Measurements from ENCODE around the gene GNG12. TPM values are rescaled to one million over a fixed set of nuclear protein-coding genes. Genes with fewer than 3 reads are reported as not detected.

The GNG12 gene
- total RNA-seq, 2 experiments from 2014 or later = not detected

DNA sequence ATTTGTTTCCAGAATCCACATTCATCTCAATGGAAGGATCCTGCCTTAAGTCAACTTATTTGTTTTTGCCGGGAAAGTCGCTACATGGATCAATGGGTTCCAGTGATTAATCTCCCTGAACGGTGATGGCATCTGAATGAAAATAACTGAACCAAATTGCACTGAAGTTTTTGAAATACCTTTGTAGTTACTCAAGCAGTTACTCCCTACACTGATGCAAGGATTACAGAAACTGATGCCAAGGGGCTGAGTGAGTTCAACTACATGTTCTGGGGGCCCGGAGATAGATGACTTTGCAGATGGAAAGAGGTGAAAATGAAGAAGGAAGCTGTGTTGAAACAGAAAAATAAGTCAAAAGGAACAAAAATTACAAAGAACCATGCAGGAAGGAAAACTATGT, 145.6 kb downstream of the GNG12 start:
- ATAC-seq (no peak), DNase-seq (no peak)
- no peaks in the 10 kb centered on the region for H3K9me3 Mint-ChIP-seq
- H3K4me1 Mint-ChIP-seq (ENCODE audit: low read depth) = peaks cover 48% of the 10 kb centered on the region
- no peak overlapping the region for H3K27ac Mint-ChIP-seq
- no peaks in the 10 kb centered on the region for H3K27me3 Mint-ChIP-seq
- TF ChIP-seq, protein P1, sequence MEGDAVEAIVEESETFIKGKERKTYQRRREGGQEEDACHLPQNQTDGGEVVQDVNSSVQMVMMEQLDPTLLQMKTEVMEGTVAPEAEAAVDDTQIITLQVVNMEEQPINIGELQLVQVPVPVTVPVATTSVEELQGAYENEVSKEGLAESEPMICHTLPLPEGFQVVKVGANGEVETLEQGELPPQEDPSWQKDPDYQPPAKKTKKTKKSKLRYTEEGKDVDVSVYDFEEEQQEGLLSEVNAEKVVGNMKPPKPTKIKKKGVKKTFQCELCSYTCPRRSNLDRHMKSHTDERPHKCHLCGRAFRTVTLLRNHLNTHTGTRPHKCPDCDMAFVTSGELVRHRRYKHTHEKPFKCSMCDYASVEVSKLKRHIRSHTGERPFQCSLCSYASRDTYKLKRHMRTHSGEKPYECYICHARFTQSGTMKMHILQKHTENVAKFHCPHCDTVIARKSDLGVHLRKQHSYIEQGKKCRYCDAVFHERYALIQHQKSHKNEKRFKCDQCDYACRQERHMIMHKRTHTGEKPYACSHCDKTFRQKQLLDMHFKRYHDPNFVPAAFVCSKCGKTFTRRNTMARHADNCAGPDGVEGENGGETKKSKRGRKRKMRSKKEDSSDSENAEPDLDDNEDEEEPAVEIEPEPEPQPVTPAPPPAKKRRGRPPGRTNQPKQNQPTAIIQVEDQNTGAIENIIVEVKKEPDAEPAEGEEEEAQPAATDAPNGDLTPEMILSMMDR (IDR thresholded peaks at IDR 0.05) = no peak
- H3K36me3 Mint-ChIP-seq (ENCODE audit: low read depth) = peaks cover 38% of the 10 kb centered on the region
- peak overlapping the region; percentile 22 for H3K4me3 Mint-ChIP-seq
- ChIA-PET CTCF (interaction anchor here (1.2 to 1.8 kb wide), 3 partner anchors 73 to 126 kb away, joined by 3 to 6 read pairs (median 6); no protein-coding TSS in a partner anchor), POLR2A (no interaction called here)
- intact Hi-C loops (cut with micrococcal nuclease) = loop anchor here (5.0 to 10.0 kb wide), 2 partner anchors 50 to 353 kb away; no protein-coding TSS in a partner anchor

DNA sequence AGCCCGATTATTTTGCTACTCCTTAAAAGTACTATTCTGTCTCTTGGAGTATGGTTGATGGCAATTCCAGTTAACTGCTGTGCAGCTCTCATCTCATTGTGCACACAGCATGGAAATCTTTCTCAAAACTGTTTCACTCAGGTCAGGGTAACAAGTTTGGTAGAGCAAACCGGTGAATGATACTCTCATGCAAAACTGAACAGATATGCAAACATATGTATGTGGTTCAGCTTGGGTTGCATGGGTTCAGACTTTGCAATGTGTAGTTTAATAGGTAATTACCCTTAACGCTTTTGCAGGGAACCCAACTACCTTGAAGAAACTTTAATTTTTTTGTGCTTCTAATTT, 146.1 kb downstream of the GNG12 start:
- H3K4me1 Mint-ChIP-seq (ENCODE audit: low read depth) = peaks cover 50% of the 10 kb centered on the region
- H3K27me3 Mint-ChIP-seq = no peaks in the 10 kb centered on the region
- peak overlapping the region; percentile 97 for H3K27ac Mint-ChIP-seq
- TF ChIP-seq, protein P1 (IDR thresholded peaks at IDR 0.05) = no peak
- POLR2A ChIA-PET = interaction anchor here (3.4 to 5.0 kb wide), 2 partner anchors 13 to 15 kb away, joined by 23 to 33 read pairs; no protein-coding TSS in a partner anchor
- H3K4me3 Mint-ChIP-seq = peak overlapping the region; percentile 90
- ATAC-seq (no peak), DNase-seq (no peak)
- no peaks in the 10 kb centered on the region for H3K9me3 Mint-ChIP-seq
- peaks cover 38% of the 10 kb centered on the region for H3K36me3 Mint-ChIP-seq (ENCODE audit: low read depth)
- intact Hi-C loops (cut with micrococcal nuclease) = loop anchor here (5.0 to 10.0 kb wide), 2 partner anchors 50 to 352 kb away; no protein-coding TSS in a partner anchor
- CTCF ChIA-PET = interaction anchor here (0.7 to 1.1 kb wide), 4 partner anchors 11 to 73 kb away, joined by 3 to 5 read pairs (median 4); no protein-coding TSS in a partner anchor

DNA sequence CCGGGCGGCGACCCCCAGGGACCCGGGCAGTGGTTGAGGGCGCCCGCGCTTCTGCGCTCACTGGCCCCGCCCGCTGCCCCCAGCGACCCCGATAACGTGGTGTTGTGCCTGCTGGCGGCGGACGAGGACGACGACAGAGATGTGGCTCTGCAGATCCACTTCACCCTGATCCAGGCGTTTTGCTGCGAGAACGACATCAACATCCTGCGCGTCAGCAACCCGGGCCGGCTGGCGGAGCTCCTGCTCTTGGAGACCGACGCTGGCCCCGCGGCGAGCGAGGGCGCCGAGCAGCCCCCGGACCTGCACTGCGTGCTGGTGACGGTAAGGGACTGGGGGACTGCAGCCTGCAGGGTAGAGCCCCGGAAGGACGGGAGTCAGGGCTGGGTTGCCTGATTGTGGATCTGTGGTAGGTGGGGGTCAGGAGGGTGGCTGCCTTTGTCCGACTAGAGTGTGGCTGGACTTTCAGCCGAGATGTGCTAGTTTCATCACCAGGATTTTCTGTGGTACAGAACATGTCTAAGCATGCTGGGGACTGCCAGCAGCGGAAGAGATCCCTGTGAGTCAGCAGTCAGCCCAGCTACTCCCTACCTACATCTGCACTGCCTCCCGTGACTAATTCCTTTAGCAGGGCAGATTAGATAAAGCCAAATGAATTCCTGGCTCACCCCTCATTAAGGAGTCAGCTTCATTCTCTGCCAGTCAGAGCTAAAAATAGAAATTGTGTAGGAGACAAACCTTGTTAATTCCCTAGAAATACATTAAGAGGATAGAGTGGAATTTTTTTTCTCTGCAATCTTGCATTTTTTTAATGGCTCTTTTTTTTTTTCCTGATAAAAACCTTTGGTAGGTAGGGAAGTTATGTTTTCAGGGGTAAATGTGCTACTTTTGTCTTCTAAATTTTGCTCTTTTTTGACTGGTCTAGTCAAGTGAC, 146.7 kb downstream of the GNG12 start:
- no peaks in the 10 kb centered on the region for H3K9me3 Mint-ChIP-seq
- DNase-seq (peak; percentile 74), ATAC-seq (peak; percentile 19)
- intact Hi-C loops (cut with micrococcal nuclease) = loop anchor here (5.0 to 10.0 kb wide), 2 partner anchors 51 to 352 kb away; no protein-coding TSS in a partner anchor
- H3K36me3 Mint-ChIP-seq (ENCODE audit: low read depth) = peaks cover 34% of the 10 kb centered on the region
- TF ChIP-seq, protein P1 (IDR thresholded peaks at IDR 0.05) = no peak
- POLR2A ChIA-PET = interaction anchor here (0.6 to 5.0 kb wide), 10 partner anchors 10 to 354 kb away, joined by 3 to 33 read pairs (median 4); no protein-coding TSS in a partner anchor
- H3K4me1 Mint-ChIP-seq (ENCODE audit: low read depth) = peaks cover 52% of the 10 kb centered on the region
- H3K27ac Mint-ChIP-seq = peak overlapping the region; percentile 97
- no peaks in the 10 kb centered on the region for H3K27me3 Mint-ChIP-seq
- H3K4me3 Mint-ChIP-seq = peak overlapping the region; percentile 90
- CTCF ChIA-PET = interaction anchor here (0.7 to 4.3 kb wide), 7 partner anchors 10 to 151 kb away, joined by 3 to 30 read pairs (median 4); no protein-coding TSS in a partner anchor

DNA sequence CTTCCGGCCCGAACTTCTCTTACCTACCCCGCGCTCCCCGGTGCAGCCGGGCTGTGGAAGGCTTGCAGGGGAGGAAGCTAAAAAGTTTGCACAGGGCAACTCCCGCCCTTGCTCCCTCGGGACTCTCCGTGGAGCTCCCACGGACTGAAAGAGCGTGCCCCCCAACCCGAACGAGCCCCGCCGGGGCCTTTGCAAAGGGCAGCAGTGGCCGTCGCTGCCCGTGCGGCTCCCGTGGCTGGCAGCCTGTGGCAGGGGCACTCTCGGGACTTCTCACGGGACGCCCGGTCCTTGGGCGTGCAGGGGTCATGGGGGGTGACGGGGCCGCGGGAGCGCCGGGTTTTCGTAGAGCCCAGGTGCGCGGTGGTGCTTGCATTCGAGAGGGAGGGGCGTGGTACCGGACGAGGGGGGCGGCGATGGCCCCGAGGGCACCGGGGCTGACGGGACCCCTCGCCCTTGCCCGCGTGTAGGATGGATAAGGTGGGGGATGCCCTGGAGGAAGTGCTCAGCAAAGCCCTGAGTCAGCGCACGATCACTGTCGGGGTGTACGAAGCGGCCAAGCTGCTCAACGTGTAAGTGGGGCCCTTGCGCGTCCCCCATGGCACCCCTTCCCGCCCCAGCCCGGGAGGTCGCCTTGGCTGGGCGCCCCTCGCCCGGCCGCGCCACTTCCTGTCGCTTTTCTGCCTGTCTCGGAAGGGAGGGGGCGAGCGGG, 147.6 kb downstream of the GNG12 start:
- Mint-ChIP-seq H3K4me1 (ENCODE audit: low read depth) (peaks cover 52% of the 10 kb centered on the region), H3K27me3 (no peaks in the 10 kb centered on the region), H3K36me3 (ENCODE audit: low read depth) (peaks cover 30% of the 10 kb centered on the region), H3K9me3 (no peaks in the 10 kb centered on the region), H3K27ac (peak overlapping the region; percentile 97), H3K4me3 (peak overlapping the region; percentile 90)
- ChIA-PET CTCF (interaction anchor here (0.7 to 4.3 kb wide), 8 partner anchors 12 to 185 kb away, joined by 3 to 30 read pairs (median 6); no protein-coding TSS in a partner anchor), POLR2A (interaction anchor here (0.6 to 5.0 kb wide), 16 partner anchors 11 to 1042 kb away, joined by 3 to 33 read pairs (median 4); partner anchors contain the start of gene SERBP1)
- peak; percentile 12 for ATAC-seq
- DNase-seq = peak; percentile 75
- intact Hi-C loops (cut with micrococcal nuclease) = loop anchor here (5.0 to 10.0 kb wide), 2 partner anchors 52 to 351 kb away; no protein-coding TSS in a partner anchor
- TF ChIP-seq, protein P1 (IDR thresholded peaks at IDR 0.05) = no peak
